HCT116 (cell line): Measurements from ENCODE around the gene TRIM45. TPM values are rescaled to one million over a fixed set of nuclear protein-coding genes. Genes with fewer than 3 reads are reported as not detected.

Experiments
- ATAC-seq: fragments of 200-7000 bp; cut with Tn5 transposase; 2 replicates; pipeline ENCODE4 v1.9.1; 2020; ENCODE audit warnings: mild to moderate bottlenecking, moderate library complexity
- BruUV-seq: library from RNA; stranded (reverse); fragments of 400-500 nt; replicated peaks from 2 replicates; lab custom pipeline; 2021; lab: Mats Ljungman, UMichigan
- CTCF ChIA-PET: fragments of 300-600 bp; sonication (Branson Sonifier 250); formaldehyde crosslinking; loops from one replicate; lab custom pipeline; 2021; ENCODE audit warnings: antibody characterized with exemption; lab: Charles Lee
- POLR2A ChIA-PET: fragments of 300-600, 350-600 bp; sonication (Branson Sonifier 250); formaldehyde crosslinking; loops from one replicate; lab custom pipeline; 2021; ENCODE audit warnings: antibody characterized with exemption; lab: Charles Lee
- RAD21 ChIA-PET, 2 experiments: fragments of 300-600 bp; sonication (Branson Sonifier 250); formaldehyde crosslinking; loops; one replicate each; lab custom pipeline; 2023; ENCODE audit warnings: low total read pairs in 2 of 2; ENCODE audit not compliant: uncharacterized antibody in 2 of 2, unreplicated experiment in 2 of 2, low non-redundant PET in 1 of 2; lab: Charles Lee
- DNase-seq: peaks from one replicate; pipeline ENCODE4 v3.0.0-alpha.2; 2010; ENCODE audit warnings: low read depth, low spot score
- H2AFZ ChIP-seq: fragments of 200-600 bp; shearing (Covaris generic), sonication (generic); 2 replicates; pipeline ENCODE4 v1.6.1; 2017; ENCODE audit warnings: low read depth, mixed run types, mixed read lengths, antibody characterized with exemption, low read length; ENCODE audit not compliant: poor library complexity, severe bottlenecking
- H3K27ac ChIP-seq: 2 replicates; pipeline ENCODE4 v1.5.1; 2012; ENCODE audit warnings: low read depth, low read length
- H3K27me3 ChIP-seq: fragments of 200-600 bp; sonication (generic); 2 replicates; pipeline ENCODE4 v1.6.1; 2016; ENCODE audit warnings: mixed run types, low read length, mixed read lengths; ENCODE audit not compliant: insufficient read depth
- H3K36me3 ChIP-seq, 2 experiments: fragments of 200-500 bp in 1 of 2; fragments of 200-600 bp in 1 of 2; sonication (Bioruptor generic) in 1 of 2; sonication (generic) in 1 of 2; 2 replicates each; pipeline versions ENCODE4 v1.5.1 to v1.6.1; 2014 to 2016; ENCODE audit warnings: low read length in 2 of 2, inconsistent platforms in 1 of 2, mixed read lengths in 1 of 2, mixed run types in 1 of 2; ENCODE audit not compliant: insufficient read depth in 2 of 2, control insufficient read depth in 1 of 2
- H3K4me1 ChIP-seq, 2 experiments: fragments of 200-600 bp in 1 of 2; sonication (generic) in 1 of 2; 2 replicates each; pipeline versions ENCODE4 v1.5.1 to v1.6.1; 2012 to 2017; ENCODE audit warnings: low read length in 2 of 2, inconsistent platforms in 1 of 2, mild to moderate bottlenecking in 1 of 2, mixed read lengths in 1 of 2, mixed run types in 1 of 2, moderate library complexity in 1 of 2; ENCODE audit not compliant: insufficient read depth in 2 of 2, control insufficient read depth in 1 of 2
- H3K4me2 ChIP-seq: fragments of 200-600 bp; sonication (generic); 2 replicates; pipeline ENCODE4 v1.6.1; 2017; ENCODE audit warnings: mixed run types, low read length, mixed read lengths
- H3K4me3 ChIP-seq, 2 experiments: fragments of 200-600 bp in 1 of 2; sonication (generic) in 1 of 2; replicated peaks in 1 of 2; 2 replicates each; pipeline ENCODE4 v1.5.1; 2011 to 2016; ENCODE audit warnings: low read length in 2 of 2, control low read depth in 1 of 2, low read depth in 1 of 2, mild to moderate bottlenecking in 1 of 2, mixed read lengths in 1 of 2, mixed run types in 1 of 2
- H3K79me2 ChIP-seq: fragments of 200-600 bp; sonication (generic); 2 replicates; pipeline ENCODE4 v1.6.1; 2017; ENCODE audit warnings: mild to moderate bottlenecking, mixed run types, low read length, moderate library complexity, mixed read lengths; ENCODE audit not compliant: insufficient read depth
- H3K9ac ChIP-seq: fragments of 200-600 bp; sonication (generic); 2 replicates; pipeline ENCODE4 v1.6.1; 2016; ENCODE audit warnings: low read length, mixed read lengths
- H3K9me2 ChIP-seq: fragments of 200-600 bp; sonication (generic), shearing (Covaris generic); 2 replicates; pipeline ENCODE4 v1.6.1; 2017; ENCODE audit warnings: mixed run types, mild to moderate bottlenecking, moderate library complexity; ENCODE audit not compliant: insufficient read depth
- H3K9me3 ChIP-seq, 2 experiments: fragments of 200-500 bp in 1 of 2; fragments of 200-600 bp in 1 of 2; sonication (Bioruptor generic) in 1 of 2; sonication (generic) in 1 of 2; 2 replicates each; pipeline ENCODE4 v1.6.1; 2014 to 2017; ENCODE audit warnings: low read length in 2 of 2, mixed read lengths in 2 of 2, inconsistent platforms in 1 of 2, low read depth in 1 of 2, mild to moderate bottlenecking in 1 of 2, mixed run types in 1 of 2, moderate library complexity in 1 of 2; ENCODE audit not compliant: control insufficient read depth in 1 of 2, insufficient read depth in 1 of 2
- H4K20me1 ChIP-seq: fragments of 200-600 bp; sonication (generic), shearing (Covaris generic); 2 replicates; pipeline ENCODE4 v1.6.1; 2017; ENCODE audit warnings: mixed run types, mild to moderate bottlenecking, moderate library complexity; ENCODE audit not compliant: insufficient read depth
- ATF3 ChIP-seq: IDR thresholded peaks from 2 replicates; pipeline ENCODE4 v1.6.1; 2012
- CBX3 ChIP-seq: IDR thresholded peaks from 2 replicates; pipeline ENCODE4 v1.6.1; 2012; ENCODE audit warnings: low read depth
- ELF1 ChIP-seq: IDR thresholded peaks from 2 replicates; pipeline ENCODE4 v1.6.1; 2012; ENCODE audit warnings: low read depth, borderline replicate concordance
- EZH2phosphoT487 ChIP-seq: fragments of 200-600 bp; IDR thresholded peaks from 2 replicates; pipeline ENCODE4 v1.6.1; 2018; ENCODE audit warnings: antibody characterized with exemption, borderline replicate concordance
- FOSL1 ChIP-seq: IDR thresholded peaks from 2 replicates; pipeline ENCODE4 v1.6.1; 2012; ENCODE audit warnings: low read depth
- JUND ChIP-seq: IDR thresholded peaks from 2 replicates; pipeline ENCODE4 v1.6.1; 2012
- MAX ChIP-seq: IDR thresholded peaks from 2 replicates; pipeline ENCODE4 v1.6.1; 2012
- RAD21 ChIP-seq: IDR thresholded peaks from 2 replicates; pipeline ENCODE4 v1.6.1; 2012; ENCODE audit warnings: low read depth, mild to moderate bottlenecking
- SP1 ChIP-seq: IDR thresholded peaks from 2 replicates; pipeline ENCODE4 v1.6.1; 2012; ENCODE audit warnings: low read depth
- SRF ChIP-seq: IDR thresholded peaks from 2 replicates; pipeline ENCODE4 v1.6.1; 2012; ENCODE audit warnings: low read depth
- TCF7L2 ChIP-seq: IDR thresholded peaks from 2 replicates; pipeline ENCODE4 v1.7.0; 2011; ENCODE audit warnings: borderline replicate concordance, inconsistent platforms; ENCODE audit not compliant: insufficient read depth, insufficient read length; ENCODE audit errors: extremely low read depth
- YY1 ChIP-seq: IDR thresholded peaks from 2 replicates; pipeline ENCODE4 v1.6.1; 2011; ENCODE audit warnings: low read length, low read depth, moderate library complexity, mild to moderate bottlenecking; ENCODE audit not compliant: insufficient replicate concordance; ENCODE audit errors: extremely low read depth
- intact Hi-C: fragments of 100-400 bp; cut with micrococcal nuclease; formaldehyde crosslinking; loops from 2 replicates; pipeline ENCODE4 v1.10.0; 2022
- total RNA-seq: library from RNA; stranded (reverse); gene quantifications from one replicate; pipeline ENCODE4 v1.2.1, GENCODE V29; 2021; ENCODE audit not compliant: unreplicated experiment

TRIM45 gene
- total RNA-seq, 1 experiment from 2014 or later, result 3.5 TPM

GRCh38 chr1:117094841-117095604 is 26.5 kb downstream of the TRIM45 start:
- Histone ChIP-seq H3K79me2 (no peaks in the 10 kb centered on the region), H3K27ac (no peak overlapping the region), H3K27me3 (no peaks in the 10 kb centered on the region), H3K4me2 (no peak overlapping the region), H3K9ac (no peak overlapping the region), H2AFZ (no peak overlapping the region), H3K9me2 (no peaks in the 10 kb centered on the region), H3K9me3 (no peaks in the 10 kb centered on the region)
- CTCF ChIA-PET, result interaction anchor here (1.2 to 2.7 kb wide), 3 partner anchors 33 to 190 kb away, joined by 3 to 10 read pairs (median 6); no protein-coding TSS in a partner anchor
- no TSS peak for BruUV-seq
- RAD21 ChIA-PET, result no interaction called here
- POLR2A ChIA-PET, result no interaction called here
- intact Hi-C loops, result no loop called here
- TF ChIP-seq SRF, result no peak
- no peak for TF ChIP-seq ELF1
- no peak for TF ChIP-seq FOSL1
- no peak for TF ChIP-seq RAD21
- TF ChIP-seq YY1, result no peak
- no peak for TF ChIP-seq SP1
- no peak for TF ChIP-seq JUND
- no peak for TF ChIP-seq MAX
- TF ChIP-seq ATF3, result no peak
- no peak for TF ChIP-seq EZH2phosphoT487
- TF ChIP-seq CBX3, result no peak
- no peak for TF ChIP-seq TCF7L2
- TF ChIP-seq, all 23 proteins: peak for 0
- Histone ChIP-seq H3K36me3 (peaks cover 34 to 72% of the 10 kb centered on the region in 2 experiments; a peak in 3 of 4 replicates), H4K20me1 (no peaks in the 10 kb centered on the region), H3K4me3 (no peak overlapping the region), H3K4me1 (peaks cover 4 to 14% of the 10 kb centered on the region in 2 experiments; a peak in 3 of 4 replicates)
- DNase-seq (no peak), ATAC-seq (no peak)
